Measurements from ENCODE around the gene PCDHGB7. TPM values are rescaled to one million over a fixed set of nuclear protein-coding genes. Genes with fewer than 3 reads are reported as not detected.
"Not testable (repeated sequence)": the region's sequence is repeated elsewhere in the genome, so short reads cannot be mapped to it uniquely, and the experiment has no call there.

The PCDHGB7 gene
- total RNA-seq, 2 experiments from 2014 or later = not detected

- no peak for DNase-seq
- H3K4me1 Mint-ChIP-seq = no peaks in the 10 kb centered on the region
- H3K4me3 Mint-ChIP-seq = no peak overlapping the region
- H3K9me3 Mint-ChIP-seq = peaks cover 48% of the 10 kb centered on the region
- H3K36me3 Mint-ChIP-seq = peaks cover 26% of the 10 kb centered on the region
- H3K27ac Mint-ChIP-seq = no peak overlapping the region
- H3K27me3 Mint-ChIP-seq = peaks cover 84% of the 10 kb centered on the region
These were observed 28.1 kb upstream of the PCDHGB7 start for GRCh38 chr5:141389153-141390042.

DNA sequence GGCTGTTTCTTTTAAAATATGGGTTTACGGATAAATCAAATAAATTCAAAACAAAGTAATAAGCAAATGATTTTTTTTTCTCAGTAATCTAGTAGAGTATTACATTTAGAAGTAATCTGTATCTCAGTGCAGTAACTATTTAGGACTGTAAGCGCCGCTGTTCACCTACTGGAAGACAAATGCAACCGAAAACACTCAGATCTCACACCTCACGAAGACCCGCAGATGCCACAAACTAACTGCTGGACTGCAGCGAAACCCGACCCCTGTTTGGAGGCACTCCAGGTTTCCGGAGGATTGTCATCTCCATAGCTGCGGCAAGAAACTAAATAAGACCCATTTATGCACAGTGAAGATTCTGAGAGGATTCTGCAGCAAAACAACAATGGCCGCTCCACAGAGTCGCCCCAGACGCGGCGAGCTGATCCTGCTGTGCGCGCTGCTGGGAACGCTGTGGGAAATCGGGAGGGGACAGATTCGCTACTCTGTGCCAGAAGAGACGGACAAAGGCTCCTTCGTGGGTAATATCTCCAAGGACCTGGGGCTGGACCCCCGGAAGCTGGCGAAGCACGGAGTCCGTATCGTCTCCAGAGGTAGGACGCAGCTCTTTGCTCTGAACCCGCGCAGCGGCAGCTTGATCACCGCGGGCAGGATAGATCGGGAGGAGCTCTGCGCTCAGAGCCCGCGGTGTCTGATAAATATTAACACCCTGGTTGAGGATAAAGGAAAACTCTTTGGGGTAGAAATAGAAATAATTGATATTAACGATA, 24.9 kb upstream of the PCDHGB7 start, which contains the start of gene PCDHGA8:
Gene PCDHGA8 (plus strand): TSS at position 205 of the 770 bp plus-strand sequence. CDS start 181 bp downstream, at position 386.
- peaks cover 24% of the 10 kb centered on the region for H3K36me3 Mint-ChIP-seq
- H3K4me3 Mint-ChIP-seq = no peak within 1 kb of the TSS
- peaks cover 82% of the 10 kb centered on the region for H3K27me3 Mint-ChIP-seq
- H3K9me3 Mint-ChIP-seq = peaks cover 35% of the 10 kb centered on the region
- no peaks in the 10 kb centered on the region for H3K4me1 Mint-ChIP-seq
- no peak within 1 kb of the TSS for H3K27ac Mint-ChIP-seq
- no peak for DNase-seq

DNA sequence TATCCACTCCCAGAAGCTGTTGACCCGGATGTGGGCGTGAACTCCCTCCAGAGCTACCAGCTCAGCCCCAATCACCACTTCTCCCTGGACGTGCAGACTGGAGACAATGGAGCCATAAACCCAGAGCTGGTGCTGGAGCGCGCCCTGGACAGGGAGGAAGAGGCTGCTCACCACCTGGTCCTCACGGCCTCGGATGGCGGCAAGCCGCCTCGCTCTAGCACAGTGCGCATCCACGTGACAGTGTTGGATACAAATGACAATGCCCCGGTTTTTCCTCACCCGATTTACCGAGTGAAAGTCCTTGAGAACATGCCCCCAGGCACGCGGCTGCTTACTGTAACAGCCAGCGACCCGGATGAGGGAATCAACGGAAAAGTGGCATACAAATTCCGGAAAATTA, 24.2 kb upstream of the PCDHGB7 start:
- Mint-ChIP-seq H3K27me3 (peaks cover 82% of the 10 kb centered on the region), H3K27ac (no peak overlapping the region), H3K9me3 (peaks cover 33% of the 10 kb centered on the region), H3K4me1 (no peaks in the 10 kb centered on the region), H3K4me3 (no peak overlapping the region), H3K36me3 (peaks cover 23% of the 10 kb centered on the region)
- DNase-seq = no peak

- Mint-ChIP-seq H3K27me3 (peaks cover 82% of the 10 kb centered on the region), H3K9me3 (peaks cover 33% of the 10 kb centered on the region), H3K36me3 (peaks cover 20% of the 10 kb centered on the region)
- H3K4me3 Mint-ChIP-seq, DNase-seq, H3K4me1 Mint-ChIP-seq, H3K27ac Mint-ChIP-seq: not testable (repeated sequence)
These were observed 22.9 kb upstream of the PCDHGB7 start for GRCh38 chr5:141394401-141395187.

GRCh38 chr5:141397756-141398551, 19.5 kb upstream of the PCDHGB7 start, which contains the start of gene PCDHGB5:
PCDHGB5 (plus strand) TSS chr5:141397947; CDS start chr5:141398128, 181 bp downstream.
- peaks cover 81% of the 10 kb centered on the region for H3K27me3 Mint-ChIP-seq
- H3K27ac Mint-ChIP-seq, H3K4me1 Mint-ChIP-seq: not testable (repeated sequence)
- peak; percentile 53 for DNase-seq
- H3K4me3 Mint-ChIP-seq = peak within 1 kb of the TSS; percentile 61
- peaks cover 21% of the 10 kb centered on the region for H3K36me3 Mint-ChIP-seq
- H3K9me3 Mint-ChIP-seq = peaks cover 30% of the 10 kb centered on the region

- DNase-seq = no peak
- Mint-ChIP-seq H3K27ac (no peak overlapping the region), H3K9me3 (peaks cover 27% of the 10 kb centered on the region), H3K27me3 (peaks cover 82% of the 10 kb centered on the region), H3K36me3 (peaks cover 18% of the 10 kb centered on the region), H3K4me3 (no peak overlapping the region), H3K4me1 (peaks cover 1% of the 10 kb centered on the region)
These were observed 18.9 kb upstream of the PCDHGB7 start for GRCh38 chr5:141398608-141399007.

GRCh38 chr5:141399555-141400258, 17.8 kb upstream of the PCDHGB7 start:
- Mint-ChIP-seq H3K9me3 (peaks cover 21% of the 10 kb centered on the region), H3K36me3 (peaks cover 15% of the 10 kb centered on the region), H3K27ac (no peak overlapping the region), H3K27me3 (peaks cover 82% of the 10 kb centered on the region), H3K4me3 (no peak overlapping the region), H3K4me1 (peaks cover 1% of the 10 kb centered on the region)
- DNase-seq = no peak

- Mint-ChIP-seq H3K4me1 (peaks cover 1% of the 10 kb centered on the region), H3K36me3 (peaks cover 15% of the 10 kb centered on the region), H3K27ac (peak within 1 kb of the TSS; percentile 34), H3K27me3 (peaks cover 82% of the 10 kb centered on the region), H3K4me3 (peak within 1 kb of the TSS; percentile 52), H3K9me3 (peaks cover 25% of the 10 kb centered on the region)
- no peak for DNase-seq
These were observed 14.8 kb upstream of the PCDHGB7 start, which contains the start of gene PCDHGA9 for GRCh38 chr5:141402553-141403243. PCDHGA9 (plus strand) TSS chr5:141402778; CDS start chr5:141402953, 175 bp downstream.

- Mint-ChIP-seq H3K36me3 (peaks cover 17% of the 10 kb centered on the region), H3K27me3 (peaks cover 85% of the 10 kb centered on the region), H3K27ac (no peak overlapping the region), H3K9me3 (peaks cover 27% of the 10 kb centered on the region), H3K4me3 (no peak overlapping the region), H3K4me1 (peaks cover 1% of the 10 kb centered on the region)
- no peak for DNase-seq
These were observed 14.1 kb upstream of the PCDHGB7 start for GRCh38 chr5:141403387-141403786.

- Mint-ChIP-seq H3K9me3 (peaks cover 23% of the 10 kb centered on the region), H3K27me3 (peaks cover 85% of the 10 kb centered on the region), H3K36me3 (peaks cover 15% of the 10 kb centered on the region), H3K4me3 (peak within 1 kb of the TSS; percentile 45)
- peak; percentile 49 for DNase-seq
- not testable (repeated sequence) for H3K27ac Mint-ChIP-seq, H3K4me1 Mint-ChIP-seq
These were observed 9.5 kb upstream of the PCDHGB7 start, which contains the start of gene PCDHGB6 for GRCh38 chr5:141407790-141408505. PCDHGB6 (plus strand) TSS chr5:141408021; CDS start chr5:141408203, 182 bp downstream.

DNA sequence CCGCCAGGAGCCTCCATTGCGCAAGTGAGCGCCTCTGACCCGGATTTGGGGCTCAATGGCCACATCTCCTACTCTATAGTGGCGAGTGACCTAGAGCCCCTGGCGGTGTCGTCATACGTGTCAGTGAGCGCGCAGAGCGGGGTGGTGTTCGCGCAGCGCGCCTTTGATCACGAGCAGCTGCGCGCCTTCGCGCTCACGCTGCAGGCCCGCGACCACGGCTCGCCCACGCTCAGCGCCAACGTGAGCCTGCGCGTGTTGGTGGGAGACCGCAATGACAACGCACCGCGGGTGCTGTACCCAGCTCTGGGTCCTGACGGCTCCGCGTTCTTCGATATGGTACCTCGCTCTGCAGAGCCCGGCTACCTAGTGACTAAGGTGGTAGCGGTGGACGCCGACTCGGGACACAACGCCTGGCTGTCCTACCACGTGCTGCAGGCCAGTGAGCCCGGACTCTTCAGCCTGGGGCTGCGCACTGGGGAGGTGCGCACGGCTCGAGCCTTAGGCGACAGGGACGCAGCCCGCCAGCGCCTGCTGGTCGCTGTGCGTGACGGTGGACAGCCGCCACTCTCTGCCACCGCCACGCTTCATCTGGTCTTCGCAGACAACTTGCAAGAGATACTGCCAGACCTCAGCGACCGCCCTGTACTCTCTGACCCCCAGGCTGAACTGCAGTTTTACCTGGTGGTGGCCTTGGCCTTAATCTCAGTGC, 7.7 kb upstream of the PCDHGB7 start:
- no peak overlapping the region for H3K27ac Mint-ChIP-seq
- H3K4me1 Mint-ChIP-seq = peaks cover 4% of the 10 kb centered on the region
- H3K9me3 Mint-ChIP-seq = peaks cover 31% of the 10 kb centered on the region
- H3K4me3 Mint-ChIP-seq = no peak overlapping the region
- peaks cover 87% of the 10 kb centered on the region for H3K27me3 Mint-ChIP-seq
- DNase-seq = no peak
- peaks cover 20% of the 10 kb centered on the region for H3K36me3 Mint-ChIP-seq

- peaks cover 28% of the 10 kb centered on the region for H3K9me3 Mint-ChIP-seq
These were observed 5.9 kb upstream of the PCDHGB7 start for GRCh38 chr5:141411575-141411974.

More at GRCh38 chr5:141411575-141411974, 5.9 kb upstream of the PCDHGB7 start:
- Mint-ChIP-seq H3K4me3 (no peak overlapping the region), H3K36me3 (peaks cover 20% of the 10 kb centered on the region), H3K27me3 (peaks cover 86% of the 10 kb centered on the region), H3K4me1 (peaks cover 4% of the 10 kb centered on the region), H3K27ac (no peak overlapping the region)
- no peak for DNase-seq
